UCSD-AML1 (cell line): ENCODE measurements around the gene GSG1L.

Experiments
- DNase-seq: peaks from one replicate; lab custom pipeline; 2025; ENCODE audit not compliant: unreplicated experiment; lab: John Stamatoyannopoulos, UW

Gene GSG1L

DNA sequence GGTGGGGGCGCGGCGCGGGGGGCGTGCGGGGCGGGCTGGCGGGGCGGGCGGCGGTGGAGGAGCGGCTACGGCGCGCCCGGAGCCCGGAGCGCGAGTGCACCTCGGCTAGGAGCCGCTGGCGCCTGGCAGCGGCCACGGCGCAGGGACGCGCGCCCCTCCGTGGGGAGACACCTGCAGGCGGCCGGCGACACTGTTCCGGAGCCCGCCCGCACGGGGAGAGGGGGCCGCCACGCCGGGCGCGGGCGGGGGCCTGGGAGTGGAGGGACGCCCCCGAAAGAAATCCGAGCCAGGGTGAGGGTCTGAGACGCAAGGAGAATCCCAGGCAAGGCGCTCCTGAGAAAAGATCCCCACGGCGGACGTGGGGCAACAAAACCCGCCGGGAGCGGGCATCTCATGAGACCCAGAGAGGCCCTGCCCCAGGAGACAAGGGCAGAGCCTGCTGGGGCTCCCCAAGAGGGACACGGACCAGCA is at the start of gene GSG1L:
Gene GSG1L, minus strand, starts transcription at position 124 of the 471 bp plus-strand sequence. CDS start 290 bp downstream, outside the sequence.
- no peak for DNase-seq

DNA sequence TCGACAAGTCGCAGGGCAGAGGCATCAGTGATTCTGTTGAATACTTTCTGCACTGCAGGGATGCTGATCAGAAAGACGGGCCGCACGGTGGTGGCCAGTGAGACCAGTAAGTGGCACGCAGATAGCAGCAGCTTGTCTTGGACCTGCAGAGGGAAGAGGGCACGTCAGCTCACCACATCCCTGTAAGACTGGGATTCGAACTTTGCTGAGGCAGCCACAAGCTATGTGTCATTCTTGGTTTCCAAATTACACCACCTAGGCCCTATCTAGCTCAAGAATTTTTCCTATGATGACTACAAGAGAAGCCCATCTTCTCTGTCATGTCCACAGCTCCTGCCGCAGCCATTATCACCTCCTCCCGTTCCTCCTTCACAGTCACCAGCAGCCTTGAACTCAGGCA is 49.4 kb upstream of the GSG1L start:
- DNase-seq: no peak

DNA sequence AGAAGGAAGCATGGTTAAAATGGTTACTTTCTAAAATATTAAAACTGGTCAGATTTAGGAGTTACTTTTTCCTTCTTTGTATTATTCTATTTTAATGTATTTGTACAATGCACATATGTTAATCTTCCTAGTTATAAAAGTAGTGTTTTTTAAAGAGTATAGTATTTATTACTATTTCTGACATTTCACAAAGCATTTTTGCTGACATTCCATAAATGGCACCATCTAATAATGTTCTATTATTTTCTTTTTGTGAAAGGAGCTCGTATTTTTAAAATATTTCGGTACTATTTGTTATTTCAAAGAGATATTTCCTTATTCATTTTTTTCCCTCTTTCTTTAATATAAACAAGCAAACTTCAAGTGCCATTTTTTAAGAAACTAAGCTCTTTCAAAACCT is 47.5 kb upstream of the GSG1L start:
- DNase-seq: no peak

DNA sequence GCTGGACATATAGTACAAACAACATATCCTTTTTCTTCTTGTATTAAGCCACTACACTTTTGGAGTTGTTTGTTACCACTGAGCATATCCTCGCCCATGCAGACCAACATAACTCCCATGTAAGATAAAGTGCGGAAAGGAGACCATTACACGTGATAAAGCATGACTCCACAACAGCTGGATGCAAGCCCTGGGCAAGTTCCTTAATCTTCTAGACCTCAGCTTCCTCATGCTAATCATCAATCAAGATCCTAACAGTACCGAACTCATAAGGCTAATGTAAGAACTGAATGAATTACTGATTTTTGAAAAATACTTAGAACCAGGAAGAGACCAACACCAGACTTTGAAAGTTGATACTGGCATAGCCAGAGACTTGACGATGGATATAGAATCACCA is 47.0 kb upstream of the GSG1L start:
- peak; percentile 51 for DNase-seq

DNA sequence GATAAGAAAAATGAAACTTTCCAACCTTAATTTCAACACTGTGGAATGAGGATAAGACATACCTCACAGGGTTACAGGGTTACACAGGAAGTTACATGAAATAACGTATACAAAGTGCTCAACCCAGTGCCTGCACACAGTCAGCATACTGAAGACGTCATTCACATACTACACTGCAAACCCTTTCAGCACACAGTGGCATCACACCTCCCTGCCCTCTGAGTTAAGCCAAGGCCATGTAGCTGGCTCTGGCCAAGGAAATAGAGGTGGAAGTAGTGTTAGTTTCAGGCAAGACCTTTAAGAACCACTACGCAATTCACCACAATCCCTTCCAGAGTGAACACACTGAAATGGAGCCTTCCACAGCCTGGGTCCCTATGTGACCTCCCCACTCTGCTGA is 46.6 kb upstream of the GSG1L start:
- peak; percentile 51 for DNase-seq

DNA sequence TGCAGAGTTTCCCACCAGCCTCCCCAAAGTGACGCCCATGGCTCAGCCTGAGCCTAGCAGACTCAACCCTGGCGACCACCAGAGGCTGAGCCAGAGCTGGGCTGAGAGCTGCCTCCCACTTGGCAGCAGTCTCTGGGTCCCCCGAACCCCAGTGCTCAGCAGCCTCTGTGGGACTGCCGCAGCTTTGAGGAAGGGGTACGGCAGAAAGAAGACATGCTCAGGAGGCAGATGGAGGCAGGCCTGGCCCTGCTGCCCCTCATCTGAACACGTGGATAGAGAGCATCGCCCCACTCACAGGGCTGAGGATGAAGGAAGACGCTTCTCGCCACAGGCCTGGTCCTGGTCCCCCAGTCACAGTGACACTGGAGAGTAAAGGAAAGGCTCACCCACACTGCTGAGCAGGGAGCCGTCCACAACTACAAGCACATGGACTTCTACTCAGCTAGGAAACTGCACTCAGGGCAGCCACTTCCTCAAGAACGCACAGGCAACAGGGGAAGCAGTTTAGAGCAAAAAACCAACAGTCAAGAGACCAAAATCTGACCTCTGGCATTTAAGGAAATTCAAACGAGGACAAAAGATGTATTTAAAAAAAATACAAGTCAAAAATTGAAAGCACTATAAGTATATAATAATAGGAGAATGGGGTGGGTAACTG is 45.2 kb upstream of the GSG1L start:
- peak; percentile 41 for DNase-seq

DNA sequence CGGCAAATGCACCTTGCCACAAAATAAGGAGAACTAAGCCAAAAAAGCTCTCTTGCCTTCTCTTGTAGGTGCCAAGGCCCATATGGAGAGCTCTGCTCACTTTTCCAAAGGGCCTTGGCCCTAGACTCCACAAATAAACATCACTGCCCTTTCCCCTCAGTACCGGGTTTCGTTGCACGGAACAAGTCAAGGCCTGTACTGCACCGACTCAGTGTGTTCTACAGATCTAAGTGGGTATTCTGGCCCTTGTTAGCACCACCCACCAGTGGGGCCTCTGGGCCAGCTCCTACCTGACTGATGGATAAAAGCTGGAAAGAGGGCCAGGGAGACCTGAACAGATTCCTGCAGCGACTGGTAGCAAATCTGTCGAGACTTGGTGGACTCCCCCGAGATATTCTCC is 43.7 kb upstream of the GSG1L start:
- DNase-seq: no peak

DNA sequence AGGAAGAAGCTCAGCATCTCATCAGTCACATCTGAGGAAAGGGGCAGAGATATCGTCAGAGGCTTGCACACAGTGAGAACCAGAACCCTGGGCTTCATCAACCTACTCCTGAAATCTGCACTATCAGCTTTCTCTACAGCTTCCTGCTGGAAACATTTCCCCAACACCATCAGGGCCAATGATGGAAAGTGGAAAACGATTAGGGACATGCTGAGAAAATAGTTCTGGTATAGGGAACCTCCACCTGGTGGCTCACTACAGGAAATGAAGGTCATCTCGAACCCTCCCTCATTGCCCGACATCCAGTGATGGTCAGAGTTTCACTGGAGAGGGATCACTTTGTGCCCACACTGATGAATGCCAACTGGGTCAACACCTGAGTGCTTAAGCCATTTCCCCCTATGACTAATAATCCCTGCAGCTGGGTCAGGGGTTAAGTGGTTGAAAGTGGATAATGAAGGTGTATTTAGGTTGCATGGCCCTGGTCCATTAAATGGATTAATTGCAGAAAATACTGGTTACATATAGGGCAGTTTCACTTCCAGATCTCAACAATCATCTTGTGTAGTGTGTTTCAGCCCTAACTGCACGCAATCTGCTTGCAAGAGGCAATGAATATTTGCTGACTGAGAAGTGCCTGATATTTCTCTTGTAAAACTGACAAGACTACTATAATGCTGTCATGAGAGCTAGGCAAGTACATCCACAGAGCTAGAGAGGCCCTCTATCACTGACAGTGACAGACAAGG is 43.1 kb upstream of the GSG1L start:
- DNase-seq: no peak

DNA sequence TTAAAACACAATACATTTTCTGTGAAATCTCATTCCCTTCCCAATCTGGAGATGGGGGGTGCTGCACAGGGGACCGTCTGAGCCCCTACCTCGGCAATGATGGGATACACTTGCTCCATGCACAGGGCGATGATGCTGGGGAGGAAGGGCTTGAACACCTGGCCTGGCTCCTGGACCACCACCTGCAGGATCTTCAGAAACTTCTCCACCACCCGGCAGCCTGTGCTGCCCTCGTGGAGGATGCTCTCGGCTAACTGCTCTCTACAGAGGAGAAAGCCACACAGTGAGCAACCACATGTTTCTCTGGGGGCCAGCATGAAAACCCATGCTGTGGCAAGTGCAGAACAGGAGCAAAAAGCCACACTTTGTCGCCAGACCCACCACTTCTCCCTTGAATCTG is 42.4 kb upstream of the GSG1L start:
- no peak for DNase-seq

DNA sequence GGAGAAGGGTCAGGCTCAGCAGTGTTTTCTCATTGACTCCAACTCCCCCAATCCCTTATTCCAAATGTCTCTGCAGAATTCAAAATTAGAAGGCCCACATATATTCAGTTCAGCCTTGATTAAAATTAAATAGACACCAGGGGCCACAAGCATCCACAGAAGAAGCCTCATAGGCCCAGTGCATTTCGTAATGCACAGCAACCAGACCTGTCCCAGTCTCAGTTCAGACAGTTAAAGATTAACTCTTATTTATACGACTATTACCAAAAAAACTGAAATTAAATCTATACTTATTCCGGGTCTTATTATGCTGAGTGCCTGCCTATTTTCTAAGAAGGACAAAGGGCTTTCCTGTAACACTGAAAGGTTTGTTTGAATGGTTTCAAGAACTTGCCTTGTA is 41.8 kb upstream of the GSG1L start:
- no peak for DNase-seq

DNA sequence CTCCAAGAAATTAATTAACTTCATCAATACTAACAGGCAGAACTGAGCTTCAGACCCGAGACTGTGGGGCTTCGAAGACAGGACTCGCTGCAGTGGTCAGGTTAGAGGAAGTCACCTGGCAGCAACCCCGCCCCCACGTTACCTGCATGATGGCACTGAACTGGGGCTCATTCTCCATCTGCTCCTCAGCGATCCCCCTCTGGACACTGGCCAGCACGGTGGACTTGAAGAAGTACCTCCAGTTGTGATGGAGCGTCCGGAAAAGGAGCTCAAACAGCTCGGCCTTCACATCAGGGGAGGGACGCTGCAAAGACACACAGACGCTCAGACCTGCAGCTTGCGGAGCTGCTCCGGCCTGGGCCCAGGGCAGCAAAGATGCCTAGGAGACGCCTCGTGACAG is 40.9 kb upstream of the GSG1L start:
- no peak for DNase-seq

DNA sequence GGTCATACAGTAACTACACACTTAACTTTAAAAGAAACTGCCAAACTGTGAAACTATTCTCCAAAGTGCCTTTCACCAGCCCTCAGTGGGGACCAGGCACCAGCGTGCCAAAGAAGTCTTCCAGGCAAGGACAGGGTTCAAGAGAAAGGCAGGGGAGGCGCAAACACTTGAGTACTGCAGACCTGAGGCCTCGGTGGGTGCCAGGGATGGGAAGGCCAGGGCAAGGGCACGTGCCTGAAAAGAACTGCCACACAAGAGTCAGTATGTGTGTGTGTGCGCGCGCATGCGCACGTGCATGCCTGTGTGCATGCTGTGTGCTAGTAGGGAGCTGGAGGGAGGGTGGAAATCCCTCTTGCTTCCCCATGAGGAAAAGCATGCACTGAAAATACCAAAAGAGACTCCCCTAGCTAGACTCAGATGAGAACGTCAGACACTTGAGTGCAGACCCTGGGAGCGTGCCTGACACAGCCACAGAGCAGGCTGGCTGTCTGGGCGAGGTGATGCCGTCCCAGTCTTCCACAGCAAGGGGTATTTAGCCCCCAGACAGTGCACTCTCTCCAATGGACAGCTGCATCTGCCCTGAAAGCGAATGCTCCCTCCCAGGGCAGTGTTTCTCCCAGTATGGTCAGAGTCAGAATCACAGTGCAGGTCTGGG is 40.1 kb upstream of the GSG1L start:
- no peak for DNase-seq

DNA sequence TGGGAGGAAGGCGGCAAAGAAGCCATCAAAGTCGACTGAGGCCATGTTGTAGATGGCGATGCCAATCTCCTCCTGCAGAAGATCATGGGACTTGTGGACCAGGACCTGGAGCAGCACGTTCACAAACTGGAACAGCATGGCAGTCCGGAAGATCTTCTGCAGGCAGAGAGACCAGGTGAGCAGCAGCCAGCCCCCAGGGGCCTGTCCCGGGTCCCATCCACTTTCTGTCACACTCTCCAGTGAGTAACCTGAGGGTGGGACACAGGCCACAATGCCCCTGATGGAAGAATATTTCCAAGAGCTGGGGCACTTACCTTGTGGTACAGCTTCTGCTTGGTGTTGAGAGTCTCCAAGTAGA is 38.0 kb upstream of the GSG1L start:
- no peak for DNase-seq

DNA sequence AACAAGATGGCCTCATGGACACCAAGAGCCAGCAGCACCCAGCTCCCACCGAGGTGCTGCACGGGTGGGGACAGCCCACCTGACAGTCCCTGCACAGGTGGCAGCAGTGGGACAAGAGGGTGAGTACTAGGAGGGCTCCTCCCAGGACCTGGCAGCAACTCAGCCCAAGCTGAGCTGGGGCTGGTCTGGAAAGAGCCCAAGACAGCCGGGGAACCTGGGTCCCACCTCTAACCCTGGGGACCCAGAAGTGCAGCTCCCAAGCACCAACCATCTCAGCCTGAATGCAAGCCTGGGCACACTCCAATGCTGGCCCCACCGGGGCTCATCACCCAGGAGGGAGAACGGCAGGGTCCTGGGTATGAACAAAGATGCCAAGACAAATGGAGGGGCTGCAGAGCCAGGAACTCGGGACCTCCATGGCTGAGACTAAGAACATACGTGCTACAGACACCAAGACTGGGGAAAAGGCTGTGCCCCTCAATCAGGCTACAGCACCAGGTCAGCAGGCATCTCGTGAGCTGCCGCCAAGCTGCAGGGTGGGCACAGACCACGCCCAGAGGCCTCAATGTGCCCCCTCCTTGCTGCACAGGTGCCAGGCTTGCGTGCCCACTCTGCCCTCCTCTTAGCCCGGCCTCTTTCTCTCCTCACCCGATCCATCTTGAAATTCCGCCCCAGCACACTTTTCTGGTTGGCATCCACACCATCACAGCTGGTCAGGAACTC is 37.5 kb upstream of the GSG1L start:
- no peak for DNase-seq

DNA sequence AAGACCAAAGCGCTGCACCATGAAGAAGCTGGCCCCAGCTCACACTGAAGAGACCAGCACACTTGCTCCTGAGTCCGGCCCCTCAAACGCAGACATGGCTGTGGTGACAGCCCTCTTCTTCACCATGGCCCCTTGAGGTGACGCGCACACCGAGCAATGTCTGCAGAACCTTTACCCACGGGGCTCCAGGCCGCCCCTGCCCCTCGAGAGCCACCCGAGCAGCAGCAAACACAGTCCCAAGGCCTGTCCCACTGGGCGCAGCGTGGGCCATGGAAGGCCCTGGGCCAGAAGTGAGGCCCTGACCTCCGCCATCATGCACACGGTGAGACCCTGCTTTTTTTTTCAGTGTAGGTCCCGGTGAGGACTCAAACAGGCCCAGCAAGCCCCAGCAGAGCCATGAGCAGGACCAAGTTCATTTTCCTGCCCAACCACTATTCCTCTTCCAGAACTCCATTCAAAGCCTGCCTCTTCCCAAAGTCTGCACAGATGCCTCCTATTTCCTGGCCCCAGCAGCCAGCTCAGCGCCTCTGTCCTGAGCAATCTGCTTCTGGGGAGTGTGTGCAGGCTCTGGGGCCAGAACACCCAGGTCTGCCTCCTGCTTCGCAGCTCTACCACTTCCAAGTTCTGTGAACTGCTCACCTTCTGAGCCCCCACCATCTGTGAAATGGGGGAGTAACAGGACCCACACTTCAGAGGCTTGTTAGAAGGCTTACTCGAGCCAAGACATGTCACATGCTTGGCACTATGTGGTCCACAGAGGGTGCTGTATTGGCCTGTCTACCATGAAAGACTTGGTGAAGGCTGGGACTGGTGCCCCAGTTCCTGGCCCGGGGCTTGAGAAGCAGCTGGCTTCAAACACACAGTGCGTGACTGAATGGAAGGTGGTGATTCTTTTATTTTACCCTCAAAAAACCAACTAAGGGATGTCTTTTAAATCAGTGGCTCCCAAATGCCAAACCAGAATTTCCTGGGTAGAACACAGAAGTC is 35.7 kb upstream of the GSG1L start:
- no peak for DNase-seq

DNA sequence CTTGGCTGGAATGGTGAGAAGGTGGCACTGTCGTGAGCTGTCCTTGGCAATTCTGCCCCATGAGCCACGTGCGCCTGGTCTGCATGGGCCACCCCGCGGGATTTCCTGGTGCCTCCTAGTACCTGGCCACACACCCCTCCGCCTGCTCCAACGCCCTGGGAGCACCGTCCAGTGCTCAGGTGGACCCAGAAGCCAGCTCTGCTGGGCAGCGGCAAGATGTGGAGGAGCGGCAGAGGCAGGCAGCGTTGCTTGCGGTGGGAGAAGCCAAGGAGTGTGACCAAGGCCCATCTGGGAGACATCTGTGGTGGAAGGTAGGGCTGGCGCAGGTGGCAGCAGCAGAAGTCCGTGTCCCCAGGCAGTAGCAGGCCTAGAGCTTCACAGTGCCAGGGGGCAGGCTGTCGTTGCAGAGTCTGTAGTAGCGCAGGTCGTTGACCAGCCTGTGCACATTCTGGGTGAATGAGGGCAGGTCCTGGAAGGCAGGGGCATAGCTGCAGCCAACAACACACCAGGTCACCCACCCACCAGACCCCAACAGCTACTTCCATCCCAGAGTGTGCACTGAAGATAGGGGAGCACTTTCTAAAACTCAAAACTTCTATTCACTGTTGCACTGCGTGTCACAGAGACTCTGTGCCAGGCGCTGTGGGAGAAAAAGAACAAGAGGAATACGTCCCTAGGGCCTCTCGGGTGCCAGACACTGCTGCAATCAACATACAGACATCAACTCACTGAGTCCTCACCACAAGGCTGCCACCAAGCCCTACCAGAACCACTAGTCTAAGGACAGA is 34.9 kb upstream of the GSG1L start:
- no peak for DNase-seq

DNA sequence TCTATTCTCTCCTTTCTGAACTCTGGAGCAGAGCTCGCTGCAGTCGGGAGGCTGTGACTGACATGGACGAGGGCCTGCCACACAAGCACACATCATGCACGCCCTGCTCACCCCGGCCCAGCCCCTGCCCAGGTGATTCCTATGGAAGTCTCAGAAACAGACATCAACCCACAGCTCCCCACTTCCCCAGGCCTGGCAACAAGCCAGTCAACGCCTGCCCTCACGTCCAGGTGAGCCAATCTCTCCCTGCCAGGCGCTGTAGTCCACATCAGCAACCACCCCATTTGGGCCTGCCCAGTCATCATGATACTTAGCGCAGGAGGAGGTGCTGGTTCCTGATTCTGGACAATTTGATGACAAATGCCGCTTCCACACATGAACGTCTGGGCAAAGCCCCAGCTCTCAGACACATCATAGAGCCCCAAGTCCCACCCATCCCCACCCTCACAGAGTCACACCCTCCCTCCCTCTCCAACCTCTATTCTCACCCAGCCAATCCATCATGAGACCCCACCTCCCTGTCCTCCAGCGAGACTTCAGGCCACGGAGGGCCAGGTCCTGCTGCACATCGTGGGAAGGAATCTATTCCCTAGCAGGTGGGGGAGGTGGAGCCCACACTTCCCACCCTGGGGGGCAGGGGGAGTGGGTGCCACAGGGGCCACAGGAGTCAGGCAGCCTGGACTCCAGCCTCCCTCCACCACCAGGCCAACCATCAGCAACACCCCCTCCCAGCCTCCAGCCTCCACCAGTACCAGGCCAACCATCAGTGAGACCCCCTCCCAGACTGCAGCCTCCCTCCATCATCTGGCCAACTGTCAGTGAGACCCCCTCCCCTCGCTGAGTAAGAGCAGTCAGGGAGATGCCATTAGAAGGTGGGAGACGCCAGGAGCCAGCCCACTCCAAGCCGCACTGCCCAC is 33.7 kb upstream of the GSG1L start:
- no peak for DNase-seq

DNA sequence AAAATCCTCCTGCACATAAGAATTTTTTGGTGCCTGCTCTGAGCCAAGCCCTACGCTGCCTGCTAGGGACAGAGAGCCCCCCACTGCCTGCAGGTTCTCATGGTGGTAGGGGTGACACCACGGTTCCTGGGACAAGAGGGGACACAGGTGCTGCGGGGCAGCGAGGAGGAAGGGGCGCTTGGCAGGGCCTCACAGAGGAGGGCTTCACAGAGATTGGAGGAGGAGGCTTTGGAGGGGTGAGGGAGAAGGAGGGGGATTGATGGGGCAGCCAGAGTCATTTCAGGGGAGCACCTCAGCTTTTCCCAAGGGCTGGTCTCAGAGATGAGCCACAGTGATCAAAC is 29.8 kb upstream of the GSG1L start:
- DNase-seq: no peak
